Inferior parietal cortex (tissue), 1 donor: ENCODE results near the gene SLC2A1.

Experiments
- DNase-seq: peaks from one replicate; pipeline ENCODE4 v3.0.0-alpha.2; 2016; ENCODE audit errors: extremely low spot score

The SLC2A1 gene

GRCh38 chr1:42979896-42980800 lies 21.5 kb upstream of the SLC2A1 start:
- DNase-seq: no peak

DNA sequence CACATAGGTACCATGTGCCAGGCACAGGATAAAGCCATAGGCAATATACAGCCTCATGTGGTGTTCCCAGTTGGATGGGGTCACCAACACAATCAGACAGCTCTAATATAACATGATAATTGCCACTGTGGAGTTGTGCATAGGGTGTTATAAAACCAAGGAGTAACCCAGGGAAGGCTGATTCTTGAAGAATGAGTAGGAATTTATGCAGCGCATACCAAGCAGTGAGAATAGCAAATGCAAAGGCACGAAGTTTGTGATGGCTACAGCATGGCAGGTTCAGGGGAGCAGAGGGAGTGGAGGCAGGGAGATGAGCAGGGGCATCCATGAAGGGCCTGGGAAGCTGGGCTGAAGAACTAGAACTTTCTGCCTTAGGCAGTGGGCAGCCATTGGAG lies 20.4 kb upstream of the SLC2A1 start:
- no peak for DNase-seq

GRCh38 chr1:42978317-42979035 lies 19.8 kb upstream of the SLC2A1 start:
- no peak for DNase-seq

DNA sequence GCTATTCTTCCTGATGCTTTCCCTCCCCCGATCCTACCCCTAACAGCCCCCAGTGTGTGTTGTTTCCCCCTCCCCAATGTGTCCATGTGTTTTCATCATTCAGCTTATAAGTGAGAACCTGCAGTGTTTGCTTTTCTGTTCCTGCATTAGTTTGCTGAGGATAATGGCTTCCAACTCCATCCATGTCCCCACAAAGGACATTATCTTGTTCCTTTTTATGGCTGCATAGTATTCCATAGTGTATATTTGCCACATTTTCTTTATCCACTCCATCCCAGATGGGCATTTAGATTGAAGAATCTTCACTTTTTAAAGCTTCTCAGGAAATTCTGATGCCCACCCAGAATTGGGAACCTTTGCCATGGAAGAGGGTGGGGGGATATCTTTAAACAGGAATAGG lies 19.0 kb upstream of the SLC2A1 start:
- DNase-seq: no peak

DNA sequence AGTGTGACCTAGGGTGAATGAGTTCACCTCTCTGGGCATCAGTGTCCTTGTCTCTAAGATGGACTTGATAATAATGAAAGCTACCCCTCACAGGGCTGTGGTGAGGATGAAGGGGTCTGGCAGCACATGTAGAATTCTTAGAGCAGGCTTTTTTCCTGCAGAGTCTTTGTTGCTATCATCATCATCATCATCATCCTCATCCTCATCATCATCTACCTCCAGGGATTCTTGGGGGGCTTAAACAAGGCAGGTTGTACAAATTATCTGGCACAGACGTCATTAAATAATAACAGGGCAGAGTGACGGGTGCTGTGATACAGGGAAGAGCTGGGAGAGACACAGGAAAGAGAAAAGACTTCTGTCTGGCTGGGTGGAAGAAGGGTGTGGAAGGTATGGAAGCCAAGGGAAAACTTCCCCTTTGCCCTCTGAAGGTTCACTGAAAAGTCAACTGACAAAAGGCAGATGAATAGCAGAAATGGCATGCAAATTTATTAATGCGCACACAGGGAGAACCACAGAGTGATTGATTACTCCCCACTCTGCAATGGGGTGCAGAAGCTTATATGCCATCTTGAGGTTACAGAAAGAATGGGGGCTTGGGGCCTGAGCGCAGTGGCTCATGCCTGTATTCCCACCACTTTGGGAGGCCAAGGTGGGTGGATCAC lies 17.0 kb upstream of the SLC2A1 start:
- DNase-seq: no peak

- no peak for DNase-seq
Observed at GRCh38 chr1:42974767-42975437, 16.2 kb upstream of the SLC2A1 start.

- no peak for DNase-seq
Observed at GRCh38 chr1:42973799-42974198, 15.1 kb upstream of the SLC2A1 start.

DNA sequence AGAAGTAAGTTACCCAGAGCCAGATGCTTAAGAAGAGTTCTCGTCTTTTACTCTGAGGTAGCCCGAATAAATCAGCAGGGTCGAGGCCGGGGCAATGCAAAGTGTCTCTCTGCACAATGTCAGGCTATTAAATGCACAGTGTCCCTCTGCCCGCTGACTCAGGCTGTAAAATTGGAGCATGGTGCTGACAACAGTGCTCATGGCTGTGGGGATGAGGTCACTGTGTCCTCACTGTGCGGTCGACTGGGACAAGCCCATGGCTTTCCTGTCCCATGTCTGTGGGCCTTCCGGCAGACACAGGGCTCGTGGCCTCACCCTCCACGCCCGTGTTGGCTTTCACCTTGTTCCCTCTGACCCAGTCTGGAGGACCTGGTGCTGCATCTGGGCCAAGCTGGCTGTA lies 14.6 kb upstream of the SLC2A1 start:
- DNase-seq: no peak

DNA sequence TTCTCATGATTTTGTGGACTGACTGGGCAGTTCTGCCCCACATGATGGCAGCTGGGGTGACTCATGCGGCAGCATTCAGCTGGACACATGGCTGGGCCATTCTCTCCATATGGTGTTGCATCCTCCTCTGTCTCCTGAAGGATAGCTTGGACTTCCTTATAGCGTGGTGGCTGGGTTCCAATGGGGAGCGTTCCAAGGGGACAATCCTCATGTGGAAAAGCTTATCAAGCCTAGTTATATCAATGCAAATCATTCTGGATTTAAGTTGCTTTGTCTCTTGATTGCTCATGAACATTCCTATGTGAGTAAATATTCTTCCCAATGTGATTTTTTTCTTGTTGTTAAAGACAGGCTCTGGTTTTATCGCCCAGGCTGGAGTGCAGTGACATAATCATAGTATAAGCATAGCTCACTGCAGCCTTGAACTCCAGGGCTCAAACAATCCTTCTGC lies 13.2 kb upstream of the SLC2A1 start:
- no peak for DNase-seq

DNA sequence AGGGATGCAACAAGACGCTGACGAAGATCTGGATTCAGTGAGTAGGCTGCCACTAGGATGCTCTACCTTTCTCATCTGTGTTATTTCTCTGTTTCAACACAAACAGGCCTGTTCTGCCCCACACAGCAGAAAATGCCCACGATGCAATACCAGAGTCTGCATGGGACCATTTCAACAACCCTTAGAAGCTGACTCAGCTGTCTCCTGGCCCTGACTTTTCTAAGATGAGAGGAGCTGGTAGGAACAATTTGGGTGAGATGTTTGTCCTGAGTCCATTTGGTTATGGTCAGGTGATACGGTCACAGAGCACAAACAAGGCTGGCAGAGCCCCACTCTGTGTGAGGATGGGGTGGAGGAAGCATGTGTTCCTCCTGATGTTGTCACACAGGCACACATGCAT lies 11.5 kb upstream of the SLC2A1 start:
- DNase-seq: no peak

- DNase-seq: no peak
Observed at GRCh38 chr1:42968654-42969053, 10.0 kb upstream of the SLC2A1 start.

DNA sequence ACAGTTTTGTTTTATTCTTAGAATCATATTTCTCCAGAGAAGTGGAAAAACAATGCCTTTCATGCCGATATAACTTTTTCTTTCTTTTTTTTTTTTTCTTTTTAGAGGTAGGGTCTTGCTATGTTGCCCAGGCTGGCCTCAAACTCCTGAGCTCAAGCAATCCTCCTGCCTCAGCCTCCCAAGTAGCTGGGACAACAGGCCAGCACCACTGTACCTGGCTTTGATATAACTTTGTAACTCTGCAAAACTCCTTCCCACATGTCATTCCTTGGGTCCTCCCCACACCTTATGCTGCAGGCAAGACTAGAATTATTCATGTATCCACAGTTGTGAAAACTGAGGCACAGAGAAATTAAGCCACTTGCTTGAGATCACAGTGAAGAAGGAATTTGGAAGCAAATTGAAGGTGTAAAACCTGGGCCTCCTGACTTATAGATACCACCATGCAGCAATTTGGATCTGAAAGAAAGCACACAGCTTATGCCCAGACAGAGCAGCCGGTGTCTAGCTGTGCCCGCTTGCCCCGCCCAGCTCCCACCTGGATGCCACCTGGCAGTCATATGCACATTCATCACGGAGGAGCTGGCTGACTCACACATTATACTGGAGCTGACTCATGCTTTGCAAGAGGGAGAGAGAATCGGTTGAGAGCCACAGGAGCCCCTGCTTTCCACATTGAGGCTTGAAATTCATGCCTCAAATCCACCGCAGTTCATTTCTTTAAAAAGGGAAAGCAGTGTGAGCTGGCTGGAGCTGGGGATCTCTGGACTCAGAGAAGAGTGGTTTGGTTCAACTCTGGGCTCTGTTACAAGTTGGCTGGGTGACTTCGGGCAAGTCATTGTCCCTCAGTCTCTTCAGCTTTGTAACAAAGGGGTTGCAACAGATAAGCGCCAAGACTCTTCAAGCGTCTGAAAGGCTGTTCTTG lies 8.3 kb upstream of the SLC2A1 start:
- DNase-seq: no peak

DNA sequence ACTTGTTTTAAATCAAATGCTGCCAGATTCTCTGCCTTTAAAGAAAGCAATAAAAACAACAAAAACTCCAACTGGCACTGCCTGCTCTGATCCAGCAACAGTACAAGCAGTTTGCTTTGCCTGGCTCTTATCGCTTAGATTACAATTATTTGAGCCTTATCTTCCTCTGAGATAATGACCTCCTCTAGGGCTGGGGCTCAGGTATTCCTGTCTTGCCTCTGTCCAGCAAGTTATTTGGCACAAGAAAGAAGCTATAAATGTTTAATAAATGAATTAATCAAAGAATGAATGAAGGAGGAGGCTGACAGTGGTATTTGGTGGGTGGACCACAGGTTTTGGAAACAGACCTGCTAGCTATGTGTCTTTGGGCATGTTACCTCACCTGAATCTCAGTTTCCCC lies 6.7 kb upstream of the SLC2A1 start:
- DNase-seq: no peak

DNA sequence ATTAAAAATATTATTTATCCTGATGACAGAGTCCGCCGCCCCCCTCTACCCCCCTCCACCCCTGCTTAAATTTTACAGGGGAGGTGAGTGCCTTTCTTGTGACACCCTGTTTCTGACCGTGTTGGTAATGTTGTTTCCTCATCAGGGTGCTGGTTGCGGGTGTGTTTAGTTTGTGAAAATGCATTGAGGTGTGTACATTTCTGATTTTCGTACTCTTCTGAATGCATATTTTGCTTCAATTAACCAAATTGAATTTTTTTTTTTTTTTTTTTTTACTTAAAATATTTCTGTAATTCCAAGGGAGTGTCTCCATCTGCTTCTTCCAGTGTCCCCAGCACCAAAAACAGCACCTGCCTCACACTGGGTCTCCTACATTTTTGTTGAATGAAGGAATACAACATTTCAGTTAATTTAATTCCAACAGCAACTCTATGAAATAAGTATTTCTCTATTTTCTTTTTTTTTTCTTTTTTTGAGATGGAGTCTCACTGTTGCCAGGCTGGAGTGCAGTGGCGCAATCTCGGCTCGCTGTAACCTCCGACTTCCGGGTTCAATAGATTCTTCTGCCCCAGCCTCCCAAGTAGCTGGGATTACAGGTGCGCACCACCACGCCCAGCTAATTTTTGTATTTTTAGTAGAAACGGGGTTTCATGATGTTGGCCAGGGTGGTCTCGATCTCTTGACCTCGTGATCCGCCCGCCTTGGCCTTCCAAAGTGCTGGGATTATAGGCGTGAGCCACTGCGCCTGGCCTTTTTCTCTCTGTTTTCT lies 5.6 kb upstream of the SLC2A1 start:
- no peak for DNase-seq

GRCh38 chr1:42963378-42964043 lies 4.8 kb upstream of the SLC2A1 start:
- no peak for DNase-seq

- no peak for DNase-seq
Observed at GRCh38 chr1:42962641-42963377, 4.1 kb upstream of the SLC2A1 start.

DNA sequence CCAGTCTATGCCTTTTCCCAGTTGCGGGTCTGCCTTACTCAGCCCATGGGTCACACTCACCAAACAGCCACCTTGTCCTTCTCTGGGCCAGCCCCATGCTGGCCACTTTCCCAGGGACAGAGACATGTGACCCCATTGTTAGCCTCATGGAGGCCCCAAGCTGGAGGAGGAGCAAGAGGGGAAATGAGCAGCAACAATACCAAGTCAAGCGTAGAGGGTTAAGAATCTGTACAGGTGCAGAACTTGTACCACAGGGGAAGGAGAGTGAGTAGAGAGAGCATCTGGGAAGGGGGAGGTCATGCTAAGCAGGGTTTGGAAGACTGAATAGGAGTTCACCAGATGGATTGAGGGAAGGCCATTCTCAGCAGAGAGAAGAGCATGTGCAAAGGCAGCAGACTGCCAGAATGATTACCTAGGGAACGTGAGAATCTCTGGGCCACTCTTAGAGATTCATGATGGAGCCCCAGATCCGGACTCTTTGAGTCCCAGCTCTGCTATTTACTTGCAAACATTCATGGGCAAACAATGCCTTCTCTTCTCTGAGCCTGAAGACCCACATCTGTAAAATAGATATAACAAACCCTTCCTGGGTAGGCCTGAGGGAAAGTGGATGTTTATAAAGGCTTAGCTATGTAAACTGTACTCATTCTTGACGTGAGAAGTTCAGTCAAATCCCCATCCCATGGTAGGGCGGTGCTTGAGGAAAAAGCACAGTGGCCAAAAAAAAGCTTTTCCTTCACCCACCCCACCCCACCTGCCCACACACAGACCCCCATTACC lies 2.8 kb upstream of the SLC2A1 start:
- peak; percentile 80 for DNase-seq
